ENCODE measurements around the gene CPHXL2.

DNA sequence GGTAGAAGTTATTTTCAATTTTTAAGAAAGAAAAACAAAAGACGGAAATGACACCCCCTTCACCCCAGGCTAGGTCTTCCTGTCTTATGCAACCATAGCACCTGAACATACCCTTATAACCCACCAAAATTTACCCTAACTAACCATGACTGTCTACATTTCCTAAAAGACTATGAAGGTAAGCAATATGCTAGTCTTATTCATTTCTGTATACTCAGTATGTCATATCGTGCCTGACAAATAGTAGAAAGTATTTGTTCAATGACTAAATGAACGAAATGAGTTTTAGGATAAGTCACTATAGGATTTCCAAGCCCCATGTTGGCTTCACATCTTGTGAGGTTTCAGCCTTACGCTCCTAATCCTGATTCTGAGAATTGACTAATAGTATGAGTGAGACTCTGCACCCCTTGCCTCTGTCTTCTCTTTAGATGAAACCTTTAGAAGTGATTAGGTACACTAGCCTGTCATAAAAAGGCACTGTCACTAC is 60.2 kb downstream of the CPHXL2 start:
- TF ChIP-seq CTCF (conservative IDR thresholded peaks at IDR 0.05 in 1 of 2, IDR thresholded peaks at IDR 0.05 in 1 of 2; ENCODE audit: low read depth in 1 of 2, low read length in 2 of 2) (no peak), EZH2 (IDR thresholded peaks at IDR 0.05; ENCODE audit: low read length, missing control alignments) (no peak)
